NCI-H345 treated with DMSO at 0.1 percent for 48 hours (cell line): ENCODE data around the gene FAM168B.
"Not testable (repeated sequence)": the region's sequence is repeated elsewhere in the genome, so short reads cannot be mapped to it uniquely, and the experiment has no call there.

Source experiments
- DNase-seq: peaks from one replicate; lab custom pipeline; 2025; ENCODE audit not compliant: unreplicated experiment; lab: John Stamatoyannopoulos, UW

Gene FAM168B

GRCh38 chr2:131103165-131103564 is 9.9 kb upstream of the FAM168B start:
- no peak for DNase-seq

GRCh38 chr2:131094463-131095281 is 1.4 kb upstream of the FAM168B start:
- peak; percentile 73 for DNase-seq

- peak; percentile 81 for DNase-seq
These were observed 619 bp upstream of the FAM168B start for GRCh38 chr2:131093696-131094462.

DNA sequence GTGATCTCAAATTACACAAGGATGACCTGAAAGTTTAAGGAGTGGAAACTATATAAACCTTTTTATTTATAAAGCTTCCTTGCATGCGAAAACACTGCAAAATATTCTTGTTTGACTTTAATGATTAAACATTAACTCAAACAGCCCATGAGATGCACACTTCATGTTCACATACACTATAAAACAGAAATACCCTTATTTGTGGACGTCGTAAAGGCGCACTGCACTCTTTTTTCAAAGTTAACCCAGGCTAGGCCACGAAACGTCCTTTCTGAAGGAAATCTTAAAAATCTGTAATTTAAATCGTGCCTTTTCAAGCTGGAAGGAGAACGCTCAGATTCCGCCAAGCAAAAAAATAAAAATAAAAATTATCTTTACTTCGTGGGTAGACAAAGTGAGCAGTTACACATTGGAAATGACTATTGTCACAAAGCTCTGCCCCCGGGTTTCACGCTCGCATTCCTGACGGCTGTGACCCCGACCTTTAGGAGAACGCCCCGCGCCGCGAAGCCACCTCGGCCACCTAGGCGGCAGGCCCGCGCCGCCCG is 728 bp downstream of the FAM168B start:
- DNase-seq = no peak

GRCh38 chr2:131085646-131086045 is 7.6 kb downstream of the FAM168B start:
- DNase-seq = no peak

- DNase-seq = no peak
These were observed 12.1 kb downstream of the FAM168B start for GRCh38 chr2:131081190-131081589.

- not testable (repeated sequence) for DNase-seq
These were observed 13.3 kb downstream of the FAM168B start for GRCh38 chr2:131079931-131080330.

DNA sequence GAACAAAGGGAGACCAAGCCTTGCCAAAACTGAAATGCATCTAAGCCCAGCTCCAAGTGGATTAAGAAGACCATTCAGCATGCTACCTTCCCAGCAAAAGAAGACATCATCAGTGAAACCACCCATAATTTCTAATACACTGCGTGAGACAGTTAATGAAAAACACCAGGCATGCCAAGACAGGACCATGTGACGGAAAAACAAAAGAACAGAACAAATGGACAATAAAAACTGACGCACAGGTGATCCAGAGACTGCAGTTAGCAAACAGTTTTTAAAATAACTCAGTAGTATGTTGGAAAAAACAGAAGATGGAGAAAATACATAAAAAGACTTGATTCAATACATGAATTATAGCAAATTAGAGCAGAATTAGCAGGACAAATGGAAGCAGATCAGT is 15.3 kb downstream of the FAM168B start:
- DNase-seq = no peak

- no peak for DNase-seq
These were observed 15.9 kb downstream of the FAM168B start for GRCh38 chr2:131077182-131077846.

DNA sequence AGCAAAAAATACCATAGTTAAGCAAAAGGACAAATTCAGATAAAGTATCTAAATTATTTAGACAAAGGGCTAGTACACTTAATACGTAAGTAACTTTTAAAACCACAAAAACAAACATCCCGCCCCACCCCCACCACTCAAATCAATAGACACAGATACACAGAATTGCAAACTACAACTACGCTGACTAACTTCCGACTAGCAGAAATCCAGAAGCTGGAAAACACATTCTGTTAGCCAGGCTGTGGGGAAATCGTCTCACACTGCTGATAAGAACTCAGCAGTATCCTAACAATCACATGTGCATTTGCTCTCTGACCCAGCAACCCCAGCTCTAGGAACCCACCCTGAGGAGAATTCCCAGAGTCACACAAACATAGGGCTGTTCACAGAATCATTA is 16.6 kb downstream of the FAM168B start:
- no peak for DNase-seq

- not testable (repeated sequence) for DNase-seq
These were observed 17.7 kb downstream of the FAM168B start for GRCh38 chr2:131075578-131075977.

DNA sequence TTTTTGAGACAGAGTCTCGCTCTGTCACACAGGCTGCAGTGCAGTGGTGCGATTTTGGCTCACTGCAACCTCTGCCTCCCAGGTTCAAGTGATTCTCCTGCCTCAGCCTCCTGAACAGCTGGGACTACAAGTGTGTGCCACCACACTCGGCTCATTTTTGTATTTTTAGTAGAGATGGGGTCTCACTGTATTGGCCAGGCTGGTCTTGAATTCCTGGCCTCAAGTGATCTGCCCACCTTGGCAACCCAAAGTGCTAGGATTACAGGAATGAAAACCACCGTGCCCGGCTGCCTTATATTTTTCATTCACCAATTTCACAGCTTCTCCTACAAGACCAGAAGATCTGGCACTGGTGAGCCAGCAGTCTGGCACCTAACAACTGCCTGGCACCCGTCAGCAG is 25.1 kb downstream of the FAM168B start:
- not testable (repeated sequence) for DNase-seq

DNA sequence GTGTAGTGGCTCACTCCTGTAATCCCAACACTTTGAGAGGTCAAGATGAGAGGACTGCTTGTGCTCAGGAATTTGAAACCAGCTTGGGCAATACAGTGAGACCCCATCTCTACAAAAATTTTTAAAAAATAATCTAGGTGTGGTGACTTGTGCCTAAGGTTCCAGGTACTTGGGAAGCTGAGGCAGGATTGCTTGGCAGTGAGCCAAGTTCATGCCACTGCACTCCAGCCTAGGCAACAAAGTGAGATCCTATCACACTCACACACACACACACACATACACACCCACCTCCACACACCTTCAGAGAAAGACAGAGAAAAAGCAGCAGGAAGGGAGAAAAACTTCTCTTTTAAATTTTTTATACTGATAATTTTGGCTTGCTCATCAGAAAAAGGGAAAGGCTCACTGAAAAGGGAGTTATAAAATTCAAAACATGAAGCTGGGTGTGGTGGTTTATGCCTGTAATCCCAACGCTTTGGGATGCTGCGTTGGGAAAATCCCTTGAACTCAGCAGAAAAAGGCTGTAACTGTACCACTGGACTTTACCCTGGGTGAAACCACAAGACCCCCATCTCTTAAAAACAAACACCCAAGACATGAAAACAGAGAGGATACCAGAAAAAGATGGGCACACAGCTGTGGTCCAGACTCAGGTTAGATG is 25.7 kb downstream of the FAM168B start:
- DNase-seq = no peak

GRCh38 chr2:131064589-131065512 is 28.4 kb downstream of the FAM168B start:
- no peak for DNase-seq

DNA sequence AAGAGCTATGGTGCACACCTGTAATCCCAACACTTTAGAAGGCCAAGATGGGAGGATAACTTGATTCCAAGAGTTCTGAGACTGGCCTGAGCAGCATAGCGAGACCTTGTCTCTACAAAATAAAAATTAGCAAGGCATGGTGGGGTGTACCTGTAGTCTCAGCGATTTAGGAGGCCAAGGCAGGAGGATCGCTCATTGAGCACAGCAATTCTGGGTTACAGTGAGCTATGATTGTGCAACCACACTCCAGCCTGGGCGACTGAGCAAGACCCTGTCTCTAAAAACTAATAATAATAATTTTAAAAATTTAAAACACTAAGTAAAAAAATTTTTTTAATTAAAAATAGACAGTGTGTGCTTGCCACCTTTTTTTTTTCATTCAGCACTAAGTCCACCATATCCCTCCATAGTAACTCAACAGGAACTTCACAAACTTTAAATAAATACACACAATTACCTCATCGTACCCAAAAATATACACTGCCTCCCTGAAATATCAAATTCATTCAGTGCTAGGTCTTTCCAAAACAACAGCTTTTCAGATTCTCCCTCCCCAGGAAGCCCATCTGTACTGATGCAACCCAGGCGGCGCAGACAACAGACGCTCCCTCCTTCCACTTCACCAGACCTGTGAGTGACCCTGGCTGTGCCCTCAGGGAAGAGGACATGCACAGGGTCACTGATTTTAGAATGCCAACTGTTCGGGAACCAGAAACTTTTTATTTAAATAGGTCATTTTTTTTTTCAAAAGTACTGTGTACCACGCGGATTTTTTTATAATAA is 29.6 kb downstream of the FAM168B start:
- DNase-seq = no peak

DNA sequence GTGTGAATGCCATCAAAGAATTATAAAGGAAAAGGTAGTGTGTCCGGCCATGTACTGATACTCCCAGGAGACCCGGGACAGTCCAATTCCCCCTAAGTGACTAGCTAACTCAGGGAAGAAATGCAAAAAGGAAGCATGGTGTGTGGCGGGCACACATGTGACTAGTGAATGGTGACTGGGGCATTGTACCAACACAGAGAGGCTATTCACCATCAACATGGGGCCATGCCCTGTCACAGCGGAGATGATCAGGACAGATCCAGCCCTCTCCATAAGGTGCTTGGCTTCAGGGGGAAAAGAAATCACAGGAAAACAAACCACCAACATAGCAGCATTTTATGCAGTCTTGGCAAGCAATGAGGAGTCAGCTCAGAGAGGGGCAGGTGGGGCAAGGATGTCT is 34.3 kb downstream of the FAM168B start:
- no peak for DNase-seq

- no peak for DNase-seq
These were observed 34.9 kb downstream of the FAM168B start for GRCh38 chr2:131058214-131058843.

DNA sequence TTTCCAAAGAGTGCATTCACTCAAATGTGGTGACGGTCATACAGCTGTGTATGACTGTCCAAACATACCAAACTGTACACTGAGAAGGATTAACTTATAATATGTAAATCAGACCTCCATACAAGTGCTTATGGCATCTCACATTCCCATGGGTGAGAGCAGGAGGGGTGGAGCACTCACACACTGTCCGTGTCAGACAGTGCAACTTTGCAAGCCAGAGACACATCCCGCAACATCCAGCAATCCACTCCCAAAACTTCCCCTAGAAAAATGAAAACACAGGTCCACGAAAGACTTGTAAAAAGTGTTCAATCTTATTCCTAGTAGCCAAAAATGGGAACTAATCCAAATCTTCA is 36.4 kb downstream of the FAM168B start:
- no peak for DNase-seq
